Measurements from ENCODE around the gene NCAM1. TPM values are rescaled to one million over a fixed set of nuclear protein-coding genes. Genes with fewer than 3 reads are reported as not detected.

Gene NCAM1
- total and polyA plus RNA-seq, 2 donors (not counting 1 experiment from before 2014, with no cell fraction given) = 0.17 to 2.6 TPM

DNA sequence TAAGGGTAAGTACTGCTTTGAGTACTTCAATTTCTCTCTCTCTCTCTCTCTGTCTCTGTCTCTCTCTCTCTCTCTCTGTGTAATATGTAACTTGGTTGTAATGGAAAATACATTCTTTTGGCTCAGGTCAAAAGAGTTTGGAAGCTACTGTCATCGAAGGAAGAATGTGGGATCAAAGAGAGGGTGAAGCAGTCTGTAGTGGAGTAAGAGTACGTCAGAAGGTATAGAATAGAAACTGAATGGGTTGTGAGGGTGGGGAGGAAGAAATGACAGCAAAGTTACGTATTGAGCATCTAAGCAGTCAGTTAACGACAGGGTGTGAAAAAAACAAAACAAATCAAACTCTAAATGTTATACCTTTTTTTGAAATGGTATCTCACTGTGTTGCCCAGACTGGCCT lies 10.0 kb downstream of the NCAM1 start:
- no peak overlapping the region for H3K4me2 ChIP-seq (ENCODE audit: extremely low read depth, insufficient read depth, low read length)
- H2AFZ ChIP-seq (ENCODE audit: low read length) = no peak overlapping the region
- H3K4me1 ChIP-seq (ENCODE audit: control insufficient read depth, extremely low read depth, insufficient read depth, low read length) = no peaks in the 10 kb centered on the region
- H3K79me2 ChIP-seq (ENCODE audit: control insufficient read depth, insufficient read depth, low read length) = no peaks in the 10 kb centered on the region
- no peak overlapping the region for H3K27ac ChIP-seq (ENCODE audit: insufficient read depth, low read length)
- H3K9me3 ChIP-seq (ENCODE audit: control insufficient read depth, insufficient read depth, low read depth, low read length) = no peaks in the 10 kb centered on the region
- DNase-seq (ENCODE audit: low read depth in 2 of 2) = no peak
- H3K4me3 ChIP-seq (replicated peaks in 1 of 4; ENCODE audit: control extremely low read depth in 1 of 4, insufficient read depth in 1 of 4, low read depth in 3 of 4, low read length in 4 of 4) = no peak overlapping the region
- H3K36me3 ChIP-seq (ENCODE audit: control insufficient read depth, insufficient read depth, low read length) = no peaks in the 10 kb centered on the region
- no peaks in the 10 kb centered on the region for H4K20me1 ChIP-seq (ENCODE audit: control insufficient read depth, extremely low read depth, insufficient read depth, low read length)
- H3K27me3 ChIP-seq (ENCODE audit: control insufficient read depth, insufficient read depth, low read length) = no peaks in the 10 kb centered on the region
- no peak for TF ChIP-seq EZH2 (IDR thresholded peaks at IDR 0.05; ENCODE audit: low read length, missing control alignments)
- TF ChIP-seq, protein P1, sequence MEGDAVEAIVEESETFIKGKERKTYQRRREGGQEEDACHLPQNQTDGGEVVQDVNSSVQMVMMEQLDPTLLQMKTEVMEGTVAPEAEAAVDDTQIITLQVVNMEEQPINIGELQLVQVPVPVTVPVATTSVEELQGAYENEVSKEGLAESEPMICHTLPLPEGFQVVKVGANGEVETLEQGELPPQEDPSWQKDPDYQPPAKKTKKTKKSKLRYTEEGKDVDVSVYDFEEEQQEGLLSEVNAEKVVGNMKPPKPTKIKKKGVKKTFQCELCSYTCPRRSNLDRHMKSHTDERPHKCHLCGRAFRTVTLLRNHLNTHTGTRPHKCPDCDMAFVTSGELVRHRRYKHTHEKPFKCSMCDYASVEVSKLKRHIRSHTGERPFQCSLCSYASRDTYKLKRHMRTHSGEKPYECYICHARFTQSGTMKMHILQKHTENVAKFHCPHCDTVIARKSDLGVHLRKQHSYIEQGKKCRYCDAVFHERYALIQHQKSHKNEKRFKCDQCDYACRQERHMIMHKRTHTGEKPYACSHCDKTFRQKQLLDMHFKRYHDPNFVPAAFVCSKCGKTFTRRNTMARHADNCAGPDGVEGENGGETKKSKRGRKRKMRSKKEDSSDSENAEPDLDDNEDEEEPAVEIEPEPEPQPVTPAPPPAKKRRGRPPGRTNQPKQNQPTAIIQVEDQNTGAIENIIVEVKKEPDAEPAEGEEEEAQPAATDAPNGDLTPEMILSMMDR (conservative IDR thresholded peaks at IDR 0.05 in 1 of 2, IDR thresholded peaks at IDR 0.05 in 1 of 2; ENCODE audit: low read depth in 1 of 2, low read length in 2 of 2) = no peak
- no peak overlapping the region for H3K9ac ChIP-seq (ENCODE audit: insufficient read depth, low read length)

DNA sequence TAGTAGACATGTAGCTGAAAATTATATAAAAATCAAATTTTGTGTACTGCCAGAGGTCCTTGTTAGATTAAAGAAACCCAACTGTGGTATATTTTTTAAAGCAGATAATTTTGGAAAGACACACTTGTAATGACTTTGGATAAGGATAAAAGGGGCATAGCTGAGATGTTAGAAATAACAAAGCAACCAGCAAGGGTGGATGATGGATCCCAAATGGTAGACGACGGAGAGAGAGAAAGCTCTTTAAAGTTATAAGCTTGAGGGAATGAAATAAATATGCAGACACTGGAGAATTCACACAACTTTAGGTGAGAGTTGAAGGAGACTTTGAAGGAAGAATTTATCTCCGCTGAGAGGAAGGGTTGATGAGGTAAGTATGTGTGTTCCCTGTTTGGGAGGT lies 10.6 kb downstream of the NCAM1 start:
- Histone ChIP-seq H3K79me2 (ENCODE audit: control insufficient read depth, insufficient read depth, low read length) (no peaks in the 10 kb centered on the region), H3K27ac (ENCODE audit: insufficient read depth, low read length) (no peak overlapping the region), H4K20me1 (ENCODE audit: control insufficient read depth, extremely low read depth, insufficient read depth, low read length) (no peaks in the 10 kb centered on the region)

GRCh38 chr11:112972399-112973145 lies 11.4 kb downstream of the NCAM1 start:
- Histone ChIP-seq H3K27me3 (ENCODE audit: control insufficient read depth, insufficient read depth, low read length) (no peaks in the 10 kb centered on the region), H3K79me2 (ENCODE audit: control insufficient read depth, insufficient read depth, low read length) (no peaks in the 10 kb centered on the region), H3K36me3 (ENCODE audit: control insufficient read depth, insufficient read depth, low read length) (no peaks in the 10 kb centered on the region), H2AFZ (ENCODE audit: low read length) (no peak overlapping the region), H3K4me1 (ENCODE audit: control insufficient read depth, extremely low read depth, insufficient read depth, low read length) (no peaks in the 10 kb centered on the region), H3K9me3 (ENCODE audit: control insufficient read depth, insufficient read depth, low read depth, low read length) (no peaks in the 10 kb centered on the region), H3K4me2 (ENCODE audit: extremely low read depth, insufficient read depth, low read length) (no peak overlapping the region), H3K4me3 (replicated peaks in 1 of 4; ENCODE audit: control extremely low read depth in 1 of 4, insufficient read depth in 1 of 4, low read depth in 3 of 4, low read length in 4 of 4) (no peak overlapping the region), H4K20me1 (ENCODE audit: control insufficient read depth, extremely low read depth, insufficient read depth, low read length) (no peaks in the 10 kb centered on the region), H3K27ac (ENCODE audit: insufficient read depth, low read length) (no peak overlapping the region), H3K9ac (ENCODE audit: insufficient read depth, low read length) (no peak overlapping the region)
- no peak for DNase-seq (ENCODE audit: low read depth in 2 of 2)
- TF ChIP-seq EZH2 (IDR thresholded peaks at IDR 0.05; ENCODE audit: low read length, missing control alignments) = no peak
- TF ChIP-seq, protein P1 (conservative IDR thresholded peaks at IDR 0.05 in 1 of 2, IDR thresholded peaks at IDR 0.05 in 1 of 2; ENCODE audit: low read depth in 1 of 2, low read length in 2 of 2) = no peak

More for the DNA sequence above, 10.6 kb downstream of the NCAM1 start:
- TF ChIP-seq, protein P1 (conservative IDR thresholded peaks at IDR 0.05 in 1 of 2, IDR thresholded peaks at IDR 0.05 in 1 of 2; ENCODE audit: low read depth in 1 of 2, low read length in 2 of 2) = no peak
- TF ChIP-seq EZH2 (IDR thresholded peaks at IDR 0.05; ENCODE audit: low read length, missing control alignments) = no peak
- H3K4me1 ChIP-seq (ENCODE audit: control insufficient read depth, extremely low read depth, insufficient read depth, low read length) = no peaks in the 10 kb centered on the region
- no peak overlapping the region for H2AFZ ChIP-seq (ENCODE audit: low read length)
- H3K9ac ChIP-seq (ENCODE audit: insufficient read depth, low read length) = no peak overlapping the region
- no peak overlapping the region for H3K4me2 ChIP-seq (ENCODE audit: extremely low read depth, insufficient read depth, low read length)
- H3K27me3 ChIP-seq (ENCODE audit: control insufficient read depth, insufficient read depth, low read length) = no peaks in the 10 kb centered on the region
- no peak overlapping the region for H3K4me3 ChIP-seq (replicated peaks in 1 of 4; ENCODE audit: control extremely low read depth in 1 of 4, insufficient read depth in 1 of 4, low read depth in 3 of 4, low read length in 4 of 4)
- no peaks in the 10 kb centered on the region for H3K36me3 ChIP-seq (ENCODE audit: control insufficient read depth, insufficient read depth, low read length)
- no peaks in the 10 kb centered on the region for H3K9me3 ChIP-seq (ENCODE audit: control insufficient read depth, insufficient read depth, low read depth, low read length)
- DNase-seq (ENCODE audit: low read depth in 2 of 2) = no peak

Measured in fibroblast of lung (primary cell).